Loucy (cell line): ENCODE measurements around the gene PLG.

Experiments used
- H2AFZ ChIP-seq: fragments of 200-600 bp; sonication (generic); 2 replicates; pipeline ENCODE4 v1.6.0; 2016; ENCODE audit warnings: antibody characterized with exemption, mild to moderate bottlenecking, low read length, moderate library complexity
- H3F3A ChIP-seq: fragments of 200-600 bp; 2 replicates; pipeline ENCODE4 v1.6.0; 2016; ENCODE audit warnings: antibody characterized with exemption, low read depth, mild to moderate bottlenecking
- H3K27me3 ChIP-seq: fragments of 200-600 bp; sonication (generic); 2 replicates; pipeline ENCODE4 v1.6.1; 2014; ENCODE audit warnings: low read length, mild to moderate bottlenecking; ENCODE audit not compliant: insufficient read depth, poor library complexity, severe bottlenecking
- H3K36me3 ChIP-seq: fragments of 200-600 bp; sonication (generic); 2 replicates; pipeline ENCODE4 v1.6.1; 2016; ENCODE audit warnings: low read length; ENCODE audit not compliant: insufficient read depth
- H3K4me1 ChIP-seq: fragments of 200-600 bp; sonication (generic); 2 replicates; pipeline ENCODE4 v1.5.1; 2014; ENCODE audit warnings: low read length, mild to moderate bottlenecking; ENCODE audit not compliant: insufficient read depth, poor library complexity, severe bottlenecking
- H3K4me2 ChIP-seq: fragments of 200-600 bp; sonication (generic); 2 replicates; pipeline ENCODE4 v1.6.0; 2014; ENCODE audit warnings: antibody characterized with exemption, low read length, low read depth, mild to moderate bottlenecking; ENCODE audit not compliant: poor library complexity, severe bottlenecking
- H3K4me3 ChIP-seq: fragments of 200-600 bp; sonication (generic); 2 replicates; pipeline ENCODE4 v1.5.1; 2014; ENCODE audit warnings: low read length, mild to moderate bottlenecking, mixed read lengths; ENCODE audit not compliant: poor library complexity, severe bottlenecking
- H3K79me2 ChIP-seq: fragments of 200-600 bp; sonication (generic); 2 replicates; pipeline ENCODE4 v1.6.1; 2014; ENCODE audit warnings: low read length; ENCODE audit not compliant: insufficient read depth
- H3K9ac ChIP-seq: fragments of 200-600 bp; sonication (generic); 2 replicates; pipeline ENCODE4 v1.6.0; 2014; ENCODE audit warnings: mild to moderate bottlenecking, low read depth, low read length, moderate library complexity; ENCODE audit not compliant: poor library complexity, severe bottlenecking
- H3K9me2 ChIP-seq: fragments of 200-600 bp; sonication (generic); replicated peaks from 2 replicates; pipeline ENCODE4 v1.6.1; 2016; ENCODE audit warnings: low read depth, low read length, mixed read lengths
- H3K9me3 ChIP-seq: fragments of 200-600 bp; sonication (generic); 2 replicates; pipeline ENCODE4 v1.6.1; 2014; ENCODE audit warnings: mild to moderate bottlenecking, antibody characterized with exemption, low read length, low read depth; ENCODE audit not compliant: insufficient read depth
- H4K20me1 ChIP-seq: fragments of 200-600 bp; sonication (generic); 2 replicates; pipeline ENCODE4 v1.6.0; 2014; ENCODE audit warnings: antibody characterized with exemption, low read length, mild to moderate bottlenecking; ENCODE audit not compliant: insufficient read depth, poor library complexity, severe bottlenecking
- EZH2phosphoT487 ChIP-seq: fragments of 200-600 bp; IDR thresholded peaks from 2 replicates; pipeline ENCODE4 v1.6.1; 2018; ENCODE audit warnings: antibody characterized with exemption, mild to moderate bottlenecking, moderate library complexity, borderline replicate concordance
- TF ChIP-seq, protein P1 (sequence below): fragments of 200-600 bp; sonication (generic); conservative IDR thresholded peaks from 2 replicates; pipeline ENCODE4 v1.5.1; 2014; ENCODE audit warnings: mild to moderate bottlenecking, antibody characterized with exemption, low read length

PLG gene

GRCh38 chr6:160791459-160791858 lies 89.4 kb downstream of the PLG start:
- Histone ChIP-seq H3K9me3 (no peaks in the 10 kb centered on the region), H3K9ac (no peak overlapping the region), H3K4me1 (no peaks in the 10 kb centered on the region), H2AFZ (no peak overlapping the region), H3K4me2 (no peak overlapping the region), H3K79me2 (no peaks in the 10 kb centered on the region), H3K4me3 (no peak overlapping the region), H3K27me3 (no peaks in the 10 kb centered on the region), H4K20me1 (no peaks in the 10 kb centered on the region), H3F3A (no peaks in the 10 kb centered on the region), H3K9me2 (no peaks in the 10 kb centered on the region), H3K36me3 (no peaks in the 10 kb centered on the region)
- TF ChIP-seq, protein P1, sequence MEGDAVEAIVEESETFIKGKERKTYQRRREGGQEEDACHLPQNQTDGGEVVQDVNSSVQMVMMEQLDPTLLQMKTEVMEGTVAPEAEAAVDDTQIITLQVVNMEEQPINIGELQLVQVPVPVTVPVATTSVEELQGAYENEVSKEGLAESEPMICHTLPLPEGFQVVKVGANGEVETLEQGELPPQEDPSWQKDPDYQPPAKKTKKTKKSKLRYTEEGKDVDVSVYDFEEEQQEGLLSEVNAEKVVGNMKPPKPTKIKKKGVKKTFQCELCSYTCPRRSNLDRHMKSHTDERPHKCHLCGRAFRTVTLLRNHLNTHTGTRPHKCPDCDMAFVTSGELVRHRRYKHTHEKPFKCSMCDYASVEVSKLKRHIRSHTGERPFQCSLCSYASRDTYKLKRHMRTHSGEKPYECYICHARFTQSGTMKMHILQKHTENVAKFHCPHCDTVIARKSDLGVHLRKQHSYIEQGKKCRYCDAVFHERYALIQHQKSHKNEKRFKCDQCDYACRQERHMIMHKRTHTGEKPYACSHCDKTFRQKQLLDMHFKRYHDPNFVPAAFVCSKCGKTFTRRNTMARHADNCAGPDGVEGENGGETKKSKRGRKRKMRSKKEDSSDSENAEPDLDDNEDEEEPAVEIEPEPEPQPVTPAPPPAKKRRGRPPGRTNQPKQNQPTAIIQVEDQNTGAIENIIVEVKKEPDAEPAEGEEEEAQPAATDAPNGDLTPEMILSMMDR: no peak
- TF ChIP-seq EZH2phosphoT487: no peak

DNA sequence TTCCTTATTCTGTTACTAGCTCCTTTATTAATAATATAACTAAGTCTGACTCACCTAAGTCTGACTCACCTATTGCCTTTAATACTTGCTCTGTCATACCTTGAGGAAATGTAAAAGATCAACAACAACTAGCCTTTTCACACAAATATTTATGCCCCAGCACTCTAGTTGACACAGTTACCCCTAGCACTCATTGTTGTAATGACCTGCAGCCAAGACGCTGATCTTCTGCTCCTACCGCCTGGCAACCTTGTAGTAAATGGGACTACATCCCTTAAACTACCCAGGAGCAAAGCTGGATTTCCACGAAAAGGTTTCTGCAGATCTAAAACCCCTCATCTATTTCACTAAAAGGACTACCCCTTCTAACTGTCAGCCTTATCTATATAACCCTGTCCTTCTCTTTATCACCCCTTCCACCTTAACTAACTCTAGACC lies 90.0 kb downstream of the PLG start:
- no peaks in the 10 kb centered on the region for H4K20me1 ChIP-seq
- H3K4me1 ChIP-seq: no peaks in the 10 kb centered on the region
- no peak overlapping the region for H3K4me2 ChIP-seq
- no peaks in the 10 kb centered on the region for H3K9me2 ChIP-seq
- H3F3A ChIP-seq: no peaks in the 10 kb centered on the region
- H3K36me3 ChIP-seq: no peaks in the 10 kb centered on the region
- TF ChIP-seq, protein P1: no peak
- no peak for TF ChIP-seq EZH2phosphoT487
- H2AFZ ChIP-seq: no peak overlapping the region
- no peak overlapping the region for H3K4me3 ChIP-seq
- H3K9ac ChIP-seq: no peak overlapping the region
- no peaks in the 10 kb centered on the region for H3K79me2 ChIP-seq
- no peaks in the 10 kb centered on the region for H3K9me3 ChIP-seq
- H3K27me3 ChIP-seq: no peaks in the 10 kb centered on the region

DNA sequence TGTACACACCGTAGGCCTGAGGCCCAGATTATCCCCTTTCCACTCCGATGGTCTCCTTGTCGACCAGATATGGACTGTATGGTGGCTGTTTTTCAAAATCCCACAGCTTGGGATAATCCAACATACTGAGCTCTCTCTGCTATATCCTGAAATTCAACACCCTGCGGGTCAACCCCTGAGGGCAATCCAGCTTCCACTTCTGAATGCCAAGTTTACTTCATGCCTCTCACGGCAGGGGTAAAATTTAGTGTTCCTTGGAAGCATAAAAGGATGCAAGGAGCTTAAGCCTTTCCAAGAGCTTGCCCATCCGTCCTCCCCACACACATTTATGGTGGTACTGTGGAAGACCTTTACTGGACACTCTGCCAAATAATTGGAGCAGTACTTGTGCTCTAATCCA lies 90.7 kb downstream of the PLG start:
- Histone ChIP-seq H2AFZ (no peak overlapping the region), H3K4me1 (no peaks in the 10 kb centered on the region), H4K20me1 (no peaks in the 10 kb centered on the region), H3K27me3 (no peaks in the 10 kb centered on the region), H3K9me3 (no peaks in the 10 kb centered on the region; the same call in 1 of the 2 replicates), H3K36me3 (no peaks in the 10 kb centered on the region), H3K79me2 (no peaks in the 10 kb centered on the region), H3K9ac (no peak overlapping the region), H3F3A (no peaks in the 10 kb centered on the region), H3K4me2 (no peak overlapping the region), H3K4me3 (no peak overlapping the region), H3K9me2 (no peaks in the 10 kb centered on the region)
- TF ChIP-seq, protein P1: no peak
- no peak for TF ChIP-seq EZH2phosphoT487
